GM12878 (cell line): ENCODE measurements around the gene VAC14. TPM values are rescaled to one million over a fixed set of nuclear protein-coding genes. Genes with fewer than 3 reads are reported as not detected.

Source experiments
- ATAC-seq: fragments of 200-7000 bp; cut with Tn5 transposase; 3 replicates; pipeline ENCODE4 v1.9.1; 2020; ENCODE audit warnings: mild to moderate bottlenecking, moderate library complexity
- BruUV-seq: library from RNA; stranded (reverse); fragments of 400-500 nt; replicated peaks from 2 replicates; lab custom pipeline; 2021; lab: Mats Ljungman, UMichigan
- CTCF ChIA-PET: fragments of 300-600 bp; sonication (Branson Sonifier 250); formaldehyde crosslinking; extraction: SDS; loops from one replicate; lab custom pipeline; 2021; ENCODE audit warnings: inconsistent platforms; lab: Yijun Ruan, JAX
- POLR2A ChIA-PET: fragments of 350-600 bp; formaldehyde crosslinking; extraction: SDS; loops from one replicate; lab custom pipeline; 2021; ENCODE audit warnings: inconsistent platforms; lab: Charles Lee
- RAD21 ChIA-PET: fragments of 300-600 bp; sonication (Branson Sonifier 250); formaldehyde crosslinking; loops from one replicate; lab custom pipeline; 2023; ENCODE audit warnings: antibody characterized with exemption; ENCODE audit not compliant: unreplicated experiment; lab: Charles Lee
- SMC1A ChIA-PET: fragments of 300-600 bp; sonication (Branson Sonifier 250); formaldehyde crosslinking; loops from one replicate; lab custom pipeline; 2023; ENCODE audit not compliant: unreplicated experiment, uncharacterized antibody; lab: Charles Lee
- DNase-seq: peaks from one replicate; pipeline ENCODE4 v3.0.0-alpha.2; 2011; ENCODE audit warnings: low read depth, low spot score
- FAIRE-seq: peaks from 3 replicates; lab custom pipeline; 2011; peaks lifted over from hg19 to GRCh38; lab: Jason Lieb, UNC
- H2AFZ ChIP-seq: 2 replicates; pipeline ENCODE4 v1.6.0; 2011; ENCODE audit warnings: low read depth, low read length, control low read depth; ENCODE audit not compliant: control insufficient read depth
- H3K27ac ChIP-seq: 2 replicates; pipeline ENCODE4 v1.5.1; 2011; ENCODE audit warnings: control low read depth; ENCODE audit not compliant: control insufficient read depth, insufficient read depth
- H3K27me3 ChIP-seq, 2 experiments: replicated peaks in 1 of 2; 2 replicates each; pipeline versions ENCODE4 v1.6.0 to v1.6.1; 2011; ENCODE audit warnings: low read length in 1 of 2; ENCODE audit not compliant: control insufficient read depth in 2 of 2, insufficient read depth in 2 of 2
- H3K36me3 ChIP-seq, 2 experiments: 2 replicates each; pipeline ENCODE4 v1.5.1; 2011; ENCODE audit warnings: low read length in 1 of 2; ENCODE audit not compliant: control insufficient read depth in 2 of 2, insufficient read depth in 2 of 2
- H3K4me1 ChIP-seq: 2 replicates; pipeline ENCODE4 v1.6.1; 2011; ENCODE audit warnings: mild to moderate bottlenecking, low read length, moderate library complexity, mixed read lengths; ENCODE audit not compliant: control insufficient read depth, insufficient read depth
- H3K4me2 ChIP-seq: 2 replicates; pipeline ENCODE4 v1.6.0; 2011; ENCODE audit warnings: control low read depth; ENCODE audit not compliant: control insufficient read depth, insufficient read depth
- H3K4me3 ChIP-seq: fragments of 200-600 bp; sonication (generic); 2 replicates; pipeline ENCODE4 v1.5.1; 2016
- H3K79me2 ChIP-seq: 2 replicates; pipeline ENCODE4 v1.6.0; 2011; ENCODE audit warnings: low read length; ENCODE audit not compliant: control insufficient read depth, insufficient read depth
- H3K9ac ChIP-seq: 2 replicates; pipeline ENCODE4 v1.8.0; 2011; ENCODE audit warnings: low read length, control low read depth, mixed read lengths; ENCODE audit not compliant: control insufficient read depth, insufficient read depth
- H3K9me3 ChIP-seq: replicated peaks from 3 replicates; pipeline ENCODE4 v1.5.1; 2011; ENCODE audit warnings: mild to moderate bottlenecking, low read length; ENCODE audit not compliant: control insufficient read depth, insufficient read depth
- H4K20me1 ChIP-seq: 2 replicates; pipeline ENCODE4 v1.6.0; 2011; ENCODE audit not compliant: control insufficient read depth, insufficient read depth
- BMI1 ChIP-seq: fragments of 450-650 bp; IDR thresholded peaks from 2 replicates; pipeline ENCODE4 v1.6.1; 2016; ENCODE audit warnings: mild to moderate bottlenecking, moderate library complexity, borderline replicate concordance
- EZH2 ChIP-seq: IDR thresholded peaks from 2 replicates; pipeline ENCODE4 v1.6.1; 2012; ENCODE audit warnings: low read depth, mild to moderate bottlenecking, control low read depth, inconsistent platforms, low read length, borderline replicate concordance; ENCODE audit not compliant: control insufficient read depth
- FOXK2 ChIP-seq: fragments of 450-650 bp; IDR thresholded peaks from 2 replicates; pipeline ENCODE4 v1.6.1; 2017; ENCODE audit warnings: mild to moderate bottlenecking, moderate library complexity
- NR2C1 ChIP-seq: fragments of 450-650 bp; IDR thresholded peaks from 2 replicates; pipeline ENCODE4 v1.6.1; 2017; ENCODE audit warnings: antibody characterized with exemption, mild to moderate bottlenecking, moderate library complexity
- NR2F1 ChIP-seq: fragments of 450-650 bp; conservative IDR thresholded peaks from 2 replicates; pipeline ENCODE4 v1.6.1; 2017; ENCODE audit warnings: mild to moderate bottlenecking
- POLR2AphosphoS2 ChIP-seq: IDR thresholded peaks from 2 replicates; pipeline ENCODE4 v1.6.1; 2011; ENCODE audit warnings: low read depth, mild to moderate bottlenecking, low read length, improper control_type of control experiment, moderate library complexity
- RUNX3 ChIP-seq: IDR thresholded peaks from 2 replicates; pipeline ENCODE4 v1.6.1; 2012; ENCODE audit warnings: low read length, inconsistent platforms
- SKIL ChIP-seq: fragments of 450-650 bp; IDR thresholded peaks from 2 replicates; pipeline ENCODE4 v1.6.1; 2017; ENCODE audit warnings: mild to moderate bottlenecking, low read depth, inconsistent platforms; ENCODE audit not compliant: poor library complexity, severe bottlenecking
- SMC3 ChIP-seq: IDR thresholded peaks from 2 replicates; pipeline ENCODE4 v1.6.1; 2011; ENCODE audit warnings: low read length, improper control_type of control experiment, borderline replicate concordance
- SREBF2 ChIP-seq: IDR thresholded peaks from 2 replicates; pipeline ENCODE4 v1.6.1; 2012; ENCODE audit warnings: mild to moderate bottlenecking, low read length
- STAT3 ChIP-seq: IDR thresholded peaks from 2 replicates; pipeline ENCODE4 v1.6.1; 2011; ENCODE audit warnings: low read depth, low read length, improper control_type of control experiment
- ZBED1 ChIP-seq: IDR thresholded peaks from 2 replicates; pipeline ENCODE4 v1.6.1; 2016; ENCODE audit warnings: borderline replicate concordance
- WGBS: methylation state at CpG from one replicate; pipeline ENCODE4 v1.1.6; 2016; ENCODE audit warnings: low lambda C conversion rate; ENCODE audit not compliant: insufficient replicate concordance, insufficient coverage; ENCODE audit errors: missing lambda C conversion rate; 5-methylcytosine and 5-hydroxymethylcytosine counted together
- in situ Hi-C: fragments of 300-500 bp; cut with MboI; formaldehyde crosslinking; loops from 9 replicates; pipeline ENCODE4 v1.14.3; 2018; ENCODE audit warnings: mixed read lengths
- intact Hi-C: fragments of 100-400 bp; cut with micrococcal nuclease; formaldehyde crosslinking; loops from one replicate; pipeline ENCODE4 v1.14.2; 2022; ENCODE audit not compliant: unreplicated experiment
- polyA plus RNA-seq, 11 experiments: library from polyadenylated mRNA; depleted of rRNA in 4 of 11; unstranded in 6 of 11; stranded (reverse) in 5 of 11; fragments of >200 nt; fragmentation: Nextera tagmentation in 4 of 11; fragmentation: Illumina TruSeq in 1 of 11; extraction: Ambion mirVana in 4 of 11; extraction: Trizol in 1 of 11; gene quantifications; 1 replicate in 1 of 11; 2 replicates in 10 of 11; pipeline versions ENCODE4 v1.2.1 to v1.2.3, GENCODE V29; 2011 to 2016; ENCODE audit warnings: inconsistent platforms in 2 of 11, missing spikeins in 2 of 11, low read depth in 1 of 11
- total RNA-seq, 4 experiments: library from RNA; depleted of rRNA in 3 of 4; stranded (reverse); fragments of >200 nt in 3 of 4; fragmentation: Illumina TruSeq in 1 of 4; extraction: Trizol in 1 of 4; gene quantifications; 2 replicates each; pipeline versions ENCODE4 v1.2.1 to v1.2.3, GENCODE V29; 2013 to 2021
- TF ChIP-seq, protein P1 (sequence below): IDR thresholded peaks from 2 replicates; pipeline ENCODE4 v1.6.1; 2012; ENCODE audit warnings: low read depth, low read length, improper control_type of control experiment

VAC14 gene
- total and polyA plus RNA-seq, 10 of the 15 experiments (the other 5 are each of a cell fraction or from before 2014, with no cell fraction given) = 1.3 to 45.5 (median 25.5) TPM

DNA sequence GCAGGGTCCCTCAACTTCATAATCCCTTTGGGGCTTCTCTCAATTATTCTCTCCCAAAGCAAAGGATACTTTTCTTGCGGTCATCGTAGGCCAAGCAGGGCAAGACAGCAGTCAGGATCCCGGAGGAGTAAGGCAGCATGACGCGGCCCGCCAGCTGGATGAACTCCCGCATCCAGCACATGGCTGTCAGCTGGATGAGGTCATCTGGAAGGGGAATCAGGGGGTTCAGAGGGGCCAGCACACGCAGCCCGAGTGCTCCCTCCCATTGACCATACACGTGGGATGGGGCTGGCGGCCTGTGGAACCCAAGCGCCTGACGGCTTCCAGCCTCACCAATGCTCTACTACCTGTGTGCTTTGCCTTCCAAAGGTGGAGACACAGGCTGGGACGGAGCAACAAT lies 19.2 kb downstream of the VAC14 start:
- ChIA-PET POLR2A (no interaction called here), CTCF (interaction anchor here (0.9 kb wide), 1 partner anchor 10 kb away, joined by 6 read pairs; no protein-coding TSS in a partner anchor), SMC1A (no interaction called here), RAD21 (no interaction called here)
- H4K20me1 ChIP-seq = no peaks in the 10 kb centered on the region
- BruUV-seq = no TSS peak
- no peak overlapping the region for H3K4me3 ChIP-seq
- in situ Hi-C loops = no loop called here
- no peaks in the 10 kb centered on the region for H3K4me1 ChIP-seq
- no peak overlapping the region for H3K4me2 ChIP-seq
- over 99% methylated on average over 14 of the region's 14 CpGs for WGBS
- ATAC-seq (no peak), DNase-seq (no peak), FAIRE-seq (no peak)
- H3K9ac ChIP-seq = no peak overlapping the region
- H3K27ac ChIP-seq = no peak overlapping the region
- intact Hi-C loops = no loop called here
- H3K9me3 ChIP-seq = peaks cover 2% of the 10 kb centered on the region; the same call in 1 of the 3 replicates
- no peak for TF ChIP-seq RUNX3
- TF ChIP-seq, protein P1, sequence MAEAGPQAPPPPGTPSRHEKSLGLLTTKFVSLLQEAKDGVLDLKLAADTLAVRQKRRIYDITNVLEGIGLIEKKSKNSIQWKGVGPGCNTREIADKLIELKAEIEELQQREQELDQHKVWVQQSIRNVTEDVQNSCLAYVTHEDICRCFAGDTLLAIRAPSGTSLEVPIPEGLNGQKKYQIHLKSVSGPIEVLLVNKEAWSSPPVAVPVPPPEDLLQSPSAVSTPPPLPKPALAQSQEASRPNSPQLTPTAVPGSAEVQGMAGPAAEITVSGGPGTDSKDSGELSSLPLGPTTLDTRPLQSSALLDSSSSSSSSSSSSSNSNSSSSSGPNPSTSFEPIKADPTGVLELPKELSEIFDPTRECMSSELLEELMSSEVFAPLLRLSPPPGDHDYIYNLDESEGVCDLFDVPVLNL = no peak
- TF ChIP-seq ZBED1 = no peak
- no peak for TF ChIP-seq FOXK2
- no peak for TF ChIP-seq EZH2
- no peak for TF ChIP-seq SREBF2
- no peak for TF ChIP-seq POLR2AphosphoS2
- no peak for TF ChIP-seq SKIL
- TF ChIP-seq SMC3 = no peak
- no peak for TF ChIP-seq STAT3
- TF ChIP-seq BMI1 = no peak
- TF ChIP-seq NR2F1 = no peak
- TF ChIP-seq NR2C1 = no peak
- TF ChIP-seq, all 136 proteins: peak for 0
- Histone ChIP-seq H2AFZ (no peak overlapping the region), H3K27me3 (no peaks in the 10 kb centered on the region), H3K36me3 (peaks cover 40 to 43% of the 10 kb centered on the region in 2 experiments), H3K79me2 (no peaks in the 10 kb centered on the region)
